Activated CD4-positive, CD25-positive, alpha-beta regulatory T cell (primary cell): ENCODE data around the gene DCANP1.

Source experiments
- DNase-seq, 4 experiments: peaks; one replicate each; lab custom pipeline; 2025; lab: John Stamatoyannopoulos, UW

The DCANP1 gene

GRCh38 chr5:135480511-135480910 is 33.4 kb upstream of the DCANP1 start:
- no peak for DNase-seq

DNA sequence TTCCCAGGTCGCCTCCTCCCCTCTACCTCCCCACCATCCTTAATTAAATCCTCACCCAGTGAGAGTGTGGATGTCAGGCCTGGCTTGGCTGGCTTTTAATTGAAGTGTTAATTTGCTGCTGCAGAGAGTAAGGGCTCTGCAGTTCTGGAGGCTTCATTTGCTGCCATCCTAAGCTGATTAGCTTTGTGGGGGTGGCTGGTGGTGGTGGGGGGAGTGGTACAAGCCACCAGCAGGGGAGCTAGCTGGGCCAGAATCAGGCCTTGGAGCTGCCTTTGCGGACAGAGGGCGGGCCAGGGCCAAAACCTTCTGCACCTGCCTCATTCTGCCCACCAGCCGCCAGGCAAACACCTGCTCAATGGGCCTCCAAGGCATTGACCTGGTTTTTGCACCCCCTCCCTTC is 31.8 kb upstream of the DCANP1 start:
- DNase-seq, result no peak

DNA sequence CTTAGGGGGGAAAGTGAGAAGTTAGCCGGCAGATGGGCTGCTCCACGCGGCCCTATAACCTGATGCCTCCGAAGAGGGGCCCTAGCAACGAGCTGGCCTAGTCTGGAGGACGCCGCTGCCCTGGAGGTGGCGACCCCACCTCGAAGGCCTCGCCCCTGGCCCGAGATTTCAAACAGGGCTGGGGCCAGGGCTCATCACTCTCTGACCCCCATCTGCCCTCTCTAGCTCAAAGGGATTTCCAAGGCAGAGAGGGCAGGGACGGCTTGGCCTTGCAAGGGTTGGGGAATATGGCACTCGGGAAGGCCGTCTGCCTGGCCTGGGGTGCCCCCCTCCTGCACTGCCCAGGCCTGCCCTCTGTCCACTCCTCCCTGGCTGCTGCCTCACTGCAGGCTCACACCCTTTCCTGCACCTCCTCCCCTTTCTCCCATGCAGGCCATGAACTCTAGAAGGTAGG is 30.5 kb upstream of the DCANP1 start:
- no peak for DNase-seq

DNA sequence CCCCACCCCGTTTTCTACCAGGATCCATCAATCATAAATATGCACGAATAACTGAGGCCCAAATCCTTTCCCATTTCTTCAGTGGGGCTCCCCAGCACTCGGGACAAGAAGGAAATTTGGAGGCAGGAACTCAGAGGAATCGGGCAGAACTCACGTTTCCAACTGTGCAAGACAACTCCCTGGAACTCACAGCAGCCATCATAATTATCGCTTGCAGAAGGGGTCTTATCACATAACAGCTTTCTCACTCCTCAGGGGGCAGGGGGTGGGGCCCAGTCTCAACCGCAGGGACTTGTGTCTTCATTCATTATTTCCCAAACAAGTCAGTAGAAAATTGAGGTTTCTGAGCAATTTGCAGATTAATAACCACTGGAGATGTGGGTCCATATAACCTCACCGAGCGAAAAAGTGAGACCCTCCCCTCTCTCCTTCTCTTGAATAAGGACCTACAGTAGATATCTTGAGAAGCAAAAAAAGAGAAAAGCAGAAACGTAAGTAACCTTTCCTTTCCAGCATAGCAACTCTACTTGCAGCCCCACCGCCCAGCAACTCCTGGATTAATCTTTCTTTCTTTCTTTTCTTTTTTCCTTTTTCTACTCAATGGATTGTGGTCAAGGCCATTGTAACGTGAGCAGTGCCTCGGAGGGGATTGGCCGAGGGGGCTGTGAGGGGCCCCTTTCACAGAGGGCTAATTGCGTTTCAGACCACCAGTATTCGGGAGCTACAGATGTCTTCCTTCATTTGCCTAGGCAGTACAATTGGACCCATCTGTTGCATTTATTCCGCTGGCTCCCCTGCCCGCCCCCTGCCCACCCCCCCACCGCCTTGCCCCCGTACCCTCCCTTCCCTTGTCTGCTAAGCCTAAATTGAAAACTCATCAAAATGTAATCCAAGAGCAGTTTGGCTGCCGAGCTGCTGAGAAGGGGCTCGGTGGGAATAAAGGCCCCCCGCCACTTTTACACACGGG is 29.8 kb upstream of the DCANP1 start:
- no peak for DNase-seq

GRCh38 chr5:135473956-135474670 is 27.0 kb upstream of the DCANP1 start:
- DNase-seq, result no peak

DNA sequence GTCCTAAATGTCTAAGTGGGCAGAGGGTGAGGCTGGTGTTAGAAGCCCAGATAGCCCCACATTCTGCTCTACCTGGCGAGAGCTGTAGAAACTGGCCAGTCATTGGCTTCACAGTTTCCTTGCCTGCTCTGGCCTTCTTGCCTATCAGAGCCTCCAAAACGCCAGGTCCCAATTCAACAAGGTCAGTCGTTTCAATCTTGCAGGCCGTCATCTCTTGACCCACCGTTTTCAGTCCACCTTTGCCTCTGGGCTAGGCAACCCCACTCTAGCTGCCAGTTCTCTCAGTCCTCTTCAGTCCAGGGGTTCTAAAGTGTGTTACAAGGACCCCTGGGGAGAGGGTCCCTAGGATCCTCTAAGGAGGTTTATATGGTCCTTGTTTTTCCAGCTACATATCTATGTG is 25.0 kb upstream of the DCANP1 start:
- DNase-seq, result no peak

DNA sequence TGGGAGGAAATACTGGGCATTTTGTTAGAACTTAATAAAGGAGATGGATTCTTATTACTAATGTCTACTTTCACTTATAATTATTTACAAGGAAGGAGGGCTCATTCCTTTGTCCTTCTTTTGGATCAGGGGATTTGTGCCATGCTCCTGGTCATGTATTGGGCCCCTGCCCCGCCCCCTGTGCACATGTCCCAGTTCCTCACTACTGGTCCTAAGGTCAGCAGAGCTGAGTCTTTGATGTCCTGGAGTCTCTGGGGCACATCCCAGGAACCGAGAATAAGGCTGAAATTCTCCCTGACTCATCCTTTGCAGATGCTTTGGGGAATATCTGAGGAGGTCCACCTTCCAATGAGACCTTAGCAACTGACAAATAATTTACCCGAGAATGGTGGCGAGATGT is 24.6 kb upstream of the DCANP1 start:
- no peak for DNase-seq

DNA sequence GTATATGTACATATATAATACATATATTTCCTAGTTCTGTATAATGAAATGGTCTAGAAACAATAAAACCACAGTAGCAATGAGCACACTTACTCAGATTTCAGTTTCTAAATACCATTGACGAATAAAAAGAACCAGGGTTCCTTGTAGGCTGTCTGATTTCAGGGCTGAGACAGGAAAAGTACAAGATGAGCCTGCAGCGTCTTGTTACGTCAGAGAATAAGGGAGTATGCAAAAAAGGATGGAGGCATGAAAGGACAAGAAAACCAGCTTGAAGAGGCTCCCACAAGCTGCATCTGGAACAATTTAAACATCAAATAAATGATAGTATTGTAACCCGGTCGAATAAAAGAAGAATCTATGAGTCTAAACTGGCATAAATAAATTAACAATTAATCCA is 22.8 kb upstream of the DCANP1 start:
- no peak for DNase-seq

DNA sequence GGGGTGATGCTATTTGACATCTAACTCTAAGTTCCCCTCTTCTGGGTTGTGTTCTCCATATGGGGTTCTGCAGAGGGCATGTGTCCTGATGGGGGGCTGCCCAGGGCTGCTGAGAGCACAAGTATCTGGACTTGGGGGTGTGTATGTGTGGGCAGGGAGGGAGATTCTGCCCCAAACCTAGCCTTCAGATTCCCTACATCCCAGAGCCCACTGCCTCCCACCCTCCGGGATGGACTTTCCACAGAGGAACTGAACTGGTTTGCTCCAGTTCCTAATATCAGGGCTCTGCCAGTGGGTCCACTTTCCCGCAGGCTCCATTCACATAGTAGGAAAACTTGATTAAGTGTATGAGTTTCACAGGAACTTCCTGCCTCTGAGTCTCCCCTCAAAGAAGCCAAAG is 21.4 kb upstream of the DCANP1 start:
- DNase-seq, result no peak

DNA sequence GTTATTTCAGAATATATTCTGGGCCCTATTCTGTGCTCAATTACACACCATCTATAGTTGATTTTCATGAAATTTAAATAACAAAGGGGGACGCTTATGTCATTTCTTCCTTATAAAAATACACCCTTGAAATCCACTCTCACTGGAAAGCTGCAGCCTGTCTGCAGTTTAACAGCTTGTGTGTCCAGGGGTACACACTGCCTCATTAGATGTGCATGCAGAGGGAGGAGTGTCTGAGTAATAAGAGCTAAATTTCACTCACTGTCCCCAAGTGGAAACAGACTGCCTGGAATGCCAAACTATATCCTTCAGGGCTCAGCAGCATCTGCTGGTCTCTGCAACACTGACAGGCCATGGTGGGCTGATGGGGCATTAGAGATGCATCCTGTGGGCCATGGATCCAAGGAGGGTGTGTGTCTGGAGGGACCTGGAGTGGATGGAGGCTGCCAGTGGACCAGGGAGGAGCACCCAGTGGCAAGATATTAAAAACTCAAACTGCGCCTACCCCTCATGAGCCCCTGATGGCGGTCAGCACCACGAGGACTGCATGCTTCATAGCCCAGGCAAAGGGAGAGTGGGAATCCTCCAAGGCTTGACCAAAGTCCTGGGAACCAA is 20.8 kb upstream of the DCANP1 start:
- no peak for DNase-seq

GRCh38 chr5:135467051-135467625 is 20.0 kb upstream of the DCANP1 start:
- DNase-seq, result no peak

DNA sequence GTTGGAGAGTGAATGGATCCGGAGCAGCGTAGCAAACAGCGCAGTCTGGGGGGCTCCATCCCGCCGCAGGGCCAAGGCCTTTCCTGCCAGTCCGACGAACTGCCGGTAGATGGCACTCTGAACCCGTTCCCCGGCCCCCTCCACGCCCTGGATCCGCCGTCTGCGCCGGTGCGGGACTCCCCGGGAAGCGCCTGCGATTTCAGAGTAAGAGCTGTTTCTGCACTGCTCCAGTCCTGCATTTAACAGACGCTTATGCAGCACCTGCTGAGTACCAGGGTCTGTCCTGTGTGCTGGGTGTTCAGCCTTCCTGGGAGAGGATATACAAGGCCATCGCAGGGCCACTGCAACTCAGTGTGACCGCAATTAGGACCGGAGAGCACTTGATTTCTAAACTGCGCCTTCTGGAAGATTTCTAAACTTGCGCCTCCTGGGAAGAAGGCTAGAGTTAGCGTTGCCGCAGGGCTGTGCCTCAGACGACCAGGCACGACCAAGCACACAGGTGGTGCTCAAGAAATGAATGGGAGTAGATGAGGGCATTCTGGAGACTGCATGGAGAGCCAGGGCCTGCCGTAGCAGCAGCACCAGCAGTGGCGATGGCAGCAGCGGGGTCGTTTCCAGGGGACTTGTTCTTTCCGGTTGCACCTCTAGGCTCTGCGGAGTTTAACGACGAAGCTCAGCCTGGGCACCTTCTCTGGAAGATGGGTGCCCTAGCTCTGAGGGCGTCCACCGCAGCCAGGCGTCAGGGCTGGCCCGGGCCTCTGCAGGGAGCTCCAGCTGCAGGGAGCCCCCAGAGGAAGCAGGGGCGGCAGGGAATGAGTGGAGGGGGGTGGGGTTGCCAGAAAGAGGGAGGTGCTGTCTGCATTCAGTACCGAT is 19.3 kb upstream of the DCANP1 start:
- peak; percentile 13 to 35 (median 17) for DNase-seq

GRCh38 chr5:135465391-135466122 is 18.4 kb upstream of the DCANP1 start:
- DNase-seq, result no peak

DNA sequence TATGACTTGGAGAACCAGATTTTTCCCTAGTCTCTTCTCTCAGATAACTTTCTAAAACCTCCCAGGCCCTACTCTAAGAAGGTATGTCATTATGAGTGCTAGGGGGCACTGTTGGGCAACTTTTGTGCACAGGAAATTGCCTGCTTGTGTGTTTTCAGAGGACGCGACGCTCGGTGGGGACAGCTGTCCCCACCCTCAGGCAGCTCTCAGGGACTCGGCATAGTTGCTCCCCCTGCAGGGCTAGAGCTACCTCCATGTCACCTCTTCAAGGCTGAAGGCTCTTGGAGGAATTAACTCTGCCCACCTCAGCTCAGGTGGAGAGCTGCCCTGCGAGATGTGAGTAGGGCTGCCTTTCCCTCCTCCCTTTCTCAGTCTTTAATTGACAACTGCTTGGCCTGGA is 15.2 kb upstream of the DCANP1 start:
- no peak for DNase-seq

DNA sequence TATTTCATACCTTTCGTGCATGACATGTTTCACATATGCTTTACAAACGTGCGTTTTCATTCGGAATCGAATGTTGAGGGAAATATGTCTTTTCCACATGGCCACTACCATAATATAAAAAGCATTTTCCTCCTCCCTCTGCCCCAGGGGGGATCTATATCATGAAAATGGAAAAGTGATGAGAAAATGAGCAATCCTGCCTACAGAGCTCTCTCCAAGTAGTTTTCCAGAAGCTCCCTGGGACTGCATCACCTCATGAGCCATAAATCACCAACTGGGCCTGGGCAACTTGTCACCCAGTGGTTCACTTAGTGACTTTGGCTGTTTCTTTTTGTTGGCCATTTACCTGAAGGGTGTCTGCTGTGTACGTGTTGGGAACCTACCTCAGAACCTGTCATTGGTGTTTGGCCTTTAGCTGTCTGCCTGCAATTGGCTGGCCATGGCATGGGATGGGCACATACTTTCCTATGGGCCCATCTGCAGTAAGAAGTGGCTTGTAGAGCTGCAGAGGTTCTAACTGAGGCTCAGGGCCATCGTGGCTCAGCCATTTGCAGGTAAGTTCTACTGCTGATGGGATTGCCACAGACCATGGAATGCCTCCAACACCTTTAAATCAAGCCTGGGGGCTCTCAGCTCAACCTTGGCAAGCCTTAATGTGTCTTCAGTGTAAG is 14.5 kb upstream of the DCANP1 start:
- no peak for DNase-seq

- DNase-seq, result no peak
Observed at GRCh38 chr5:135460246-135461033, 13.3 kb upstream of the DCANP1 start.

DNA sequence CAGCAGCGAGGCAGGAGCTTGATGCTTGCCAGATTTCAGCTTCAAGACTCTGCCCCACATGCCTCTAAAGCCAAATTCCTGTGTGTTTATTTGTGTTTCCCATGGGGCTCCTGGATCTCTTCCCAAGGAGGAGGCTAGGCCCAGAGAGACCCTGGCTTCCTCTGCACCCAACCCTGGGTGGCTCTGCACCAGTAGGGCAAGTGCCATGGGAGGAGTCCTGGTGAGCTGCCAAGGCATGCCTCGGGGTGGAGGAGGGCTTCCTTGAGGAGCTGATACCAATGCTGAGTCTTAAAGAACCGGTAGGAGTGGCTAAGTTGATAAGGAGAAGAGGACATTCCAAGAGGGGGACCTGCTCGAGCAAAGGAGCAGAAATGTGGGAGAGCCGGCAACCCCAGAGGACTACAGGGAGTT is 11.8 kb upstream of the DCANP1 start:
- DNase-seq, result no peak

DNA sequence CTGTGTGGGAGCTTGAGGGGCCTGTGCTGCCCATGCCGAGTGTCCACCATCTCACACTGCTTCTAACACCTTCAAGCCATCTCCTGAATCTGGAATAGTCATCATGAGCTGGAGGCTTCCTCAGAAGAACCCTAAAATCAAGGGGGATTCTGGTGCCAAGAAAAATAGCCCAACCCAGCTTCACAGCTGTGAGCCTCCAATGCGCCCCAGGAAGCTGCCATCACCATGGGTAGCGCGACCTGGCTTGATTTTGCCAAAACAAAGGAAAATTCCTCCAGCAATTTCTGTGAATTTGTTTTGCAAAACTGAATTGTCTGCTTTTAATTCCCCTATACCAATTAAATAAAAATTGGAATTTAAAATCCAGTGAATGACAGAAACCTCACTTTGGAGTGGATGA is 11.2 kb upstream of the DCANP1 start:
- no peak for DNase-seq

DNA sequence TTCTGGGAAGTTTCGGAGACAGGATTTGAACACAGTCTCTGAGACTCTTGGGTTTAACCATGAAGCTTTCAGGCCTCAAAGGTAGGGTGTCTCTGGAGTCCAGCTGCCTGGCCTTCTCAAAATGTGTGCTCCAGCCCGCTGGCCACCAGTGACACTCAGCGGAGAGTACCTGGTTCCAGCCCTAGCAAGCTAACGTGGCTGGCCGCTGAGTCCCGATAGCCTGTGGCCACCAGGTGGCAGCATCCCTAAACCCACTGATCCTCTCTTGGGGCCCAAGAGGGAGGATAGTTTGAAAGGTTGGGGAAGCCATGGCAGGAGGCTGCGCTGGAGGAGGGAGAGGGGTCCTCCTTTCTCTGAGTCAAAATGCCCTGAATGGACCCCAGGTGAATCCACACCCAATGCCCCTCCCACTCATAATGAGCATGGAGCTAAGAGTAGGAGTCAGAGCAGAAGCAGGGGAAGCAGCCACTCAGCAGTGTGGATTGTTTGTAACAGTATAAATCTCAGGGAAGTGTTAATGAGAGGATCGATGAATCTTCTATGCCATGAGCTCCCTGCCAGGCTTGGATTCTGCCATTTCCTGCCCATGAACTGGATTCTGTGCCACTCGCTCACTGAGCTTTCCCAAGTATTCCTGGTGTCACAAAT is 10.4 kb upstream of the DCANP1 start:
- peak in 3 of 4 experiments; percentile 8 to 25 (median 9) for DNase-seq
